PC-3 (cell line): ENCODE results near the gene CCSER1. TPM values are rescaled to one million over a fixed set of nuclear protein-coding genes. Genes with fewer than 3 reads are reported as not detected.

ENCODE experiments used
- ATAC-seq: fragments of 200-7000 bp; cut with Tn5 transposase; 2 replicates; pipeline ENCODE4 v1.9.1; 2020; ENCODE audit warnings: mild to moderate bottlenecking, moderate library complexity
- BruUV-seq: library from RNA; stranded (reverse); fragments of 400-500 nt; replicated peaks from 2 replicates; lab custom pipeline; 2021; lab: Mats Ljungman, UMichigan
- CTCF ChIA-PET: fragments of 300-600 bp; sonication (Branson Sonifier 250); formaldehyde crosslinking; loops from one replicate; lab custom pipeline; 2022; ENCODE audit warnings: antibody characterized with exemption; lab: Charles Lee
- POLR2A ChIA-PET: fragments of 300-600 bp; sonication (Branson Sonifier 250); formaldehyde crosslinking; loops from one replicate; lab custom pipeline; 2022; ENCODE audit warnings: antibody characterized with exemption; ENCODE audit not compliant: unreplicated experiment; lab: Charles Lee
- DNase-seq: peaks from one replicate; pipeline ENCODE4 v3.0.0-alpha.2; 2015
- H2AFZ ChIP-seq: fragments of 300-600 bp; sonication (generic); 2 replicates; pipeline ENCODE4 v1.6.0; 2016; ENCODE audit warnings: antibody characterized with exemption, low read length
- H3F3A ChIP-seq: fragments of 300-600 bp; sonication (generic); one replicate; pipeline ENCODE4 v1.6.0; 2017; ENCODE audit warnings: antibody characterized with exemption, low read length, control low read depth, mild to moderate bottlenecking; ENCODE audit not compliant: unreplicated experiment
- H3K27ac ChIP-seq: fragments of 300-600 bp; sonication (generic); 2 replicates; pipeline ENCODE4 v1.5.1; 2016; ENCODE audit warnings: mild to moderate bottlenecking, low read length
- H3K27me3 ChIP-seq: fragments of 300-600 bp; sonication (generic); 2 replicates; pipeline ENCODE4 v1.6.1; 2016; ENCODE audit warnings: low read length, mixed read lengths
- H3K36me3 ChIP-seq: fragments of 300-600 bp; sonication (generic); 2 replicates; pipeline ENCODE4 v1.6.1; 2016; ENCODE audit warnings: low read depth, mixed run types, low read length, mixed read lengths
- H3K4me1 ChIP-seq: fragments of 300-600 bp; sonication (generic); 2 replicates; pipeline ENCODE4 v1.5.1; 2016; ENCODE audit warnings: low read length; ENCODE audit not compliant: insufficient read depth
- H3K4me2 ChIP-seq: fragments of 300-600 bp; sonication (generic); 2 replicates; pipeline ENCODE4 v1.6.0; 2016; ENCODE audit warnings: low read length
- H3K4me3 ChIP-seq: fragments of 300-600 bp; sonication (generic); 2 replicates; pipeline ENCODE4 v1.5.1; 2016; ENCODE audit warnings: mild to moderate bottlenecking, low read length, mixed read lengths
- H3K79me2 ChIP-seq: fragments of 300-600 bp; sonication (generic); 2 replicates; pipeline ENCODE4 v1.6.1; 2017; ENCODE audit warnings: low read length, mixed read lengths
- H3K9ac ChIP-seq: fragments of 300-600 bp; sonication (generic); 2 replicates; pipeline ENCODE4 v1.6.0; 2016; ENCODE audit warnings: mild to moderate bottlenecking, low read length
- H3K9me2 ChIP-seq: fragments of 300-600 bp; sonication (generic); replicated peaks from 2 replicates; pipeline ENCODE4 v1.6.1; 2016; ENCODE audit warnings: mixed run types, low read length, mixed read lengths
- H3K9me3 ChIP-seq: fragments of 300-600 bp; sonication (generic); 2 replicates; pipeline ENCODE4 v1.6.1; 2016; ENCODE audit warnings: low read length, mixed read lengths
- H4K20me1 ChIP-seq: fragments of 300-600 bp; sonication (generic); 2 replicates; pipeline ENCODE4 v1.6.1; 2016; ENCODE audit warnings: low read length, mixed read lengths
- EZH2 ChIP-seq: fragments of 300-600 bp; sonication (generic); IDR thresholded peaks from one replicate; pipeline ENCODE4 v1.6.1; 2017; ENCODE audit warnings: antibody characterized with exemption, mild to moderate bottlenecking, low read length; ENCODE audit not compliant: unreplicated experiment
- EZH2phosphoT487 ChIP-seq: fragments of 300-600 bp; sonication (generic); IDR thresholded peaks from 2 replicates; pipeline ENCODE4 v1.6.1; 2018; ENCODE audit warnings: mild to moderate bottlenecking, antibody characterized with exemption, low read length, borderline replicate concordance
- intact Hi-C: fragments of 100-400 bp; cut with micrococcal nuclease; formaldehyde crosslinking; loops from 2 replicates; pipeline ENCODE4 v1.9.0; 2023
- total RNA-seq: library from RNA; depleted of rRNA; stranded (reverse); fragments of >200 nt; gene quantifications from 2 replicates; pipeline ENCODE4 v1.2.3, GENCODE V29; 2014
- TF ChIP-seq, protein P1 (sequence below): fragments of 300-600 bp; sonication (generic); conservative IDR thresholded peaks from 2 replicates; pipeline ENCODE4 v1.5.1; 2017; ENCODE audit warnings: antibody characterized with exemption, low read depth, mild to moderate bottlenecking, low read length

The CCSER1 gene
- total RNA-seq, 1 experiment from 2014 or later, result 6.0 TPM

DNA sequence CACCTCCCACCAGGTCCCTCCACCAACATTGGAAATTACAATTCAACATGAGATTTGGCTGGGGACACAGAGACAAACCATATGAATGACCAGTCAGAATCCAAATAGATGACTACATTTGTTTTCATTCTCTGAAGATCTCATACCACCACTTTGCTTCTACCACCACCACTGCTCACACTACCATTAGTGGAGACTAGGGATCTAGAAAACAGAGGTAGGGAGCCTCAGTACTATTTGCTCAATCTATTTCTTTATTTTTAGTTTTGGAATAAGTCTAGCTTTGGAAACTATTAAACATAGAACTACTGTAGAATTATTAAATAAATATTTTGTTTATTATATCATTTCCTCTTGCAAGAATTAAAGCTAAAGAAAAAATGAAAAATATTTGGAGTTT lies 727.9 kb downstream of the CCSER1 start:
- ATAC-seq (no peak), DNase-seq (no peak)
- Histone ChIP-seq H3K27me3 (no peaks in the 10 kb centered on the region), H3K27ac (no peak overlapping the region), H3K79me2 (no peaks in the 10 kb centered on the region), H2AFZ (no peak overlapping the region), H3K36me3 (no peaks in the 10 kb centered on the region), H3F3A (no peaks in the 10 kb centered on the region), H3K4me2 (no peak overlapping the region), H3K4me3 (no peak overlapping the region), H3K9ac (no peak overlapping the region), H3K4me1 (no peaks in the 10 kb centered on the region), H3K9me2 (no peaks in the 10 kb centered on the region), H4K20me1 (no peaks in the 10 kb centered on the region), H3K9me3 (no peaks in the 10 kb centered on the region)
- intact Hi-C loops, result no loop called here
- TF ChIP-seq, protein P1, sequence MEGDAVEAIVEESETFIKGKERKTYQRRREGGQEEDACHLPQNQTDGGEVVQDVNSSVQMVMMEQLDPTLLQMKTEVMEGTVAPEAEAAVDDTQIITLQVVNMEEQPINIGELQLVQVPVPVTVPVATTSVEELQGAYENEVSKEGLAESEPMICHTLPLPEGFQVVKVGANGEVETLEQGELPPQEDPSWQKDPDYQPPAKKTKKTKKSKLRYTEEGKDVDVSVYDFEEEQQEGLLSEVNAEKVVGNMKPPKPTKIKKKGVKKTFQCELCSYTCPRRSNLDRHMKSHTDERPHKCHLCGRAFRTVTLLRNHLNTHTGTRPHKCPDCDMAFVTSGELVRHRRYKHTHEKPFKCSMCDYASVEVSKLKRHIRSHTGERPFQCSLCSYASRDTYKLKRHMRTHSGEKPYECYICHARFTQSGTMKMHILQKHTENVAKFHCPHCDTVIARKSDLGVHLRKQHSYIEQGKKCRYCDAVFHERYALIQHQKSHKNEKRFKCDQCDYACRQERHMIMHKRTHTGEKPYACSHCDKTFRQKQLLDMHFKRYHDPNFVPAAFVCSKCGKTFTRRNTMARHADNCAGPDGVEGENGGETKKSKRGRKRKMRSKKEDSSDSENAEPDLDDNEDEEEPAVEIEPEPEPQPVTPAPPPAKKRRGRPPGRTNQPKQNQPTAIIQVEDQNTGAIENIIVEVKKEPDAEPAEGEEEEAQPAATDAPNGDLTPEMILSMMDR, result no peak
- TF ChIP-seq EZH2 (no peak), EZH2phosphoT487 (no peak)
- ChIA-PET POLR2A (no interaction called here), CTCF (no interaction called here)
- no TSS peak for BruUV-seq

DNA sequence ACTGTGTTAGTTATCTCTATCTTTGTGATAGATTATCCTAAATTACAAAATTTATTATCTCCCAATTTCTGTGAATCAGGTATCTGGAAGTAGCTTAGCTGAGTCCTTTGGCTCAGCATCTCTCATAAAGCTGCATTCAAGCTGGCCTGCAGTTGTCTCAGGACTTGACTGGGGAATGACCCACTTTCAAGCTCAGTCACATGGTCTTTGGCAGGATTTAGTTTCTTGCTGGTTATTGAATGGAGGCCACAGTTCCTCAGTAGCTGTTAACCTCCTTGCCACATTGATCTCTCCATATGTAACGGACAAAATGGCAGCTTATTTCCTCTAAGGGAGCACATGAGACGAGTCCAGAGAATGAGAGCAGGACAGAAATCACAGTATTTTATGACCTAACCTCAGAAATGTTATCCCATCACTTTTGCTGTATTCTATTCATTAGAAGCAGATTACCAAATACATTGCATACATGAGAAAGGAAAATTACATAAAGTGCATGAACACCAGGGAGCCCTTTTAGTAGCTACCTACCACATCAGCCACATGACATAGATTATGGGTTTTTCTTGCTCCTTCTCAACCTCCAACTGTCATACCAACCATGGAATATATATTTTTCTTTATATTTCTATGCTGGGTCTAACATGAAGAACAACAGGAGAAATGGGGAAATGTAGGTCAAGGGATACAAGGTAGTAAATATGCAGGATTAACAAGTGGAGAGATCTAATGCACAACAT lies 730.1 kb downstream of the CCSER1 start:
- no peak overlapping the region for H3K4me2 ChIP-seq
- H3F3A ChIP-seq, result no peaks in the 10 kb centered on the region
- no peak overlapping the region for H3K9ac ChIP-seq
- no peaks in the 10 kb centered on the region for H3K79me2 ChIP-seq
- H3K36me3 ChIP-seq, result no peaks in the 10 kb centered on the region
- H2AFZ ChIP-seq, result no peak overlapping the region
- no peaks in the 10 kb centered on the region for H3K4me1 ChIP-seq
- ChIA-PET POLR2A (no interaction called here), CTCF (no interaction called here)
- DNase-seq, result no peak
- intact Hi-C loops, result no loop called here
- no peaks in the 10 kb centered on the region for H3K9me3 ChIP-seq
- H3K4me3 ChIP-seq, result no peak overlapping the region
- H4K20me1 ChIP-seq, result no peaks in the 10 kb centered on the region
- H3K27me3 ChIP-seq, result no peaks in the 10 kb centered on the region
- ATAC-seq, result no peak
- no peaks in the 10 kb centered on the region for H3K9me2 ChIP-seq
- no peak overlapping the region for H3K27ac ChIP-seq
- TF ChIP-seq EZH2phosphoT487, result no peak
- TF ChIP-seq, protein P1, result no peak
- no peak for TF ChIP-seq EZH2
- no TSS peak for BruUV-seq

DNA sequence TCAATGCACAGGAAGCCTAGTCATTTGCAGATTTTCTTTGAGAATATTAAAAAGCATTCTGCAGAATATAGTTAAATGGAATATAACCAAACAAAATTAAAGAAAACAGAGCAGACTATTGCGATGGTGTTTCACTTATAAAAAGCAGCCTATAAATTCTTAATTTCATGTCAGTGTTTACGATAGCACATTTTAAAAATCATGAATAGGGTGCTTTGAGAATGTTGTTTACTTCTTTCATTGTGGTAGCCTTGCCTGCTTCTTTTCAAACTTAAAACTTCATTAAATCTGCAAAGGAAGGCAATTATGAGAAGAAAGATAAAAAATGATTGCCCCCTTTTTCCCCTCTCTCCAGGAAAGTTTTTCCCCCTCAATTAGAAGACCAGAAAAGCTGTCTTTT lies 748.6 kb downstream of the CCSER1 start:
- Histone ChIP-seq H2AFZ (no peak overlapping the region), H4K20me1 (no peaks in the 10 kb centered on the region), H3K4me3 (no peak overlapping the region), H3F3A (no peaks in the 10 kb centered on the region), H3K27ac (no peak overlapping the region), H3K36me3 (no peaks in the 10 kb centered on the region), H3K9me2 (no peaks in the 10 kb centered on the region), H3K27me3 (no peaks in the 10 kb centered on the region), H3K4me2 (no peak overlapping the region), H3K9ac (no peak overlapping the region), H3K9me3 (no peaks in the 10 kb centered on the region), H3K4me1 (no peaks in the 10 kb centered on the region), H3K79me2 (no peaks in the 10 kb centered on the region)
- ATAC-seq (no peak), DNase-seq (no peak)
- TF ChIP-seq, protein P1, result no peak
- no peak for TF ChIP-seq EZH2
- no peak for TF ChIP-seq EZH2phosphoT487
- intact Hi-C loops, result no loop called here
- ChIA-PET CTCF (no interaction called here), POLR2A (no interaction called here)
- no TSS peak for BruUV-seq
